IPS-15b (cell line): ENCODE results near the gene HEATR9.

Experiments used
- H3K27me3 ChIP-seq: one replicate; pipeline ENCODE4 v1.6.1; 2013; ENCODE audit warnings: low read length; ENCODE audit not compliant: control insufficient read depth, insufficient read depth
- H3K36me3 ChIP-seq: one replicate; pipeline ENCODE4 v1.6.1; 2013; ENCODE audit warnings: low read length; ENCODE audit not compliant: control insufficient read depth, insufficient read depth
- H3K4me1 ChIP-seq: one replicate; pipeline ENCODE4 v1.6.1; 2013; ENCODE audit warnings: mild to moderate bottlenecking, low read length; ENCODE audit not compliant: control insufficient read depth, insufficient read depth
- H3K4me3 ChIP-seq: one replicate; pipeline ENCODE4 v1.5.1; 2013; ENCODE audit warnings: low read depth, low read length
- H3K9ac ChIP-seq: one replicate; pipeline ENCODE4 v1.6.1; 2013; ENCODE audit warnings: low read depth, mild to moderate bottlenecking, low read length
- H3K9me3 ChIP-seq: one replicate; pipeline ENCODE4 v1.6.1; 2013; ENCODE audit warnings: mild to moderate bottlenecking, low read length; ENCODE audit not compliant: control insufficient read depth, insufficient read depth

Gene HEATR9

DNA sequence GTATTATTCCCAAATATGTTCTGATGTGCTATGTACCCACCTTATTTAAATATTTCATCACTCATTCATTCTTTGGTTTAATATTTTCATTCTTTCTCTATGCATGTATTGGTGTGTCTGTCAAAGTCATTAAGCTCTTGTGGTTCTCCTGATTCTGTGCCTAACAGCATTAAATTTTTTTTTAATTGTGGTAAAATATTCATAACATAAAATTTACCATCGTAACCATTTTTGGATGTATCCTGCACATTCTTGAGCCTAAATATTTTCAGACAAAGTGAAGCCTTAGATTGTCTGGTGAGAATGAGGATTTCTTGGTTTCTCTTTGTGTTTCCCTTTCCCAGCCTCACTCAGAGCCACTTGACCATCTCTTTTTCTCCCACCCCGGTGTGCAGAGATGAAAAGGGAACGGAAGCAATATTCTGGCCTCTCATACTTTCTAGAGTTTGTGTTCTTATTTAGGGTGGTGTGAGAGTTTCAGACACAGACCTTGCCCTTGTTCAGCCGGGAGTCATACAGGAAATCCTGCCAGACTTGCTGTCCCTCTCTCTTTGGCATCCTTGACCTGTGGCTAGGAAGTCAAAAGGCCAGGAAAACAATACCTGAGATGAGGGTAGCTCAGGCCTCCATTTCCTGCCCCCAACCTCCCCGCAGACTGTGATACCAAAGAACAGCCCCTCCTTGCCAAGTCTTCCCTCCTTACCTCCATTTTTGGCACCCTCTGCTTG is 6.5 kb upstream of the HEATR9 start:
- Histone ChIP-seq H3K4me3 (no peak overlapping the region), H3K4me1 (no peaks in the 10 kb centered on the region)

DNA sequence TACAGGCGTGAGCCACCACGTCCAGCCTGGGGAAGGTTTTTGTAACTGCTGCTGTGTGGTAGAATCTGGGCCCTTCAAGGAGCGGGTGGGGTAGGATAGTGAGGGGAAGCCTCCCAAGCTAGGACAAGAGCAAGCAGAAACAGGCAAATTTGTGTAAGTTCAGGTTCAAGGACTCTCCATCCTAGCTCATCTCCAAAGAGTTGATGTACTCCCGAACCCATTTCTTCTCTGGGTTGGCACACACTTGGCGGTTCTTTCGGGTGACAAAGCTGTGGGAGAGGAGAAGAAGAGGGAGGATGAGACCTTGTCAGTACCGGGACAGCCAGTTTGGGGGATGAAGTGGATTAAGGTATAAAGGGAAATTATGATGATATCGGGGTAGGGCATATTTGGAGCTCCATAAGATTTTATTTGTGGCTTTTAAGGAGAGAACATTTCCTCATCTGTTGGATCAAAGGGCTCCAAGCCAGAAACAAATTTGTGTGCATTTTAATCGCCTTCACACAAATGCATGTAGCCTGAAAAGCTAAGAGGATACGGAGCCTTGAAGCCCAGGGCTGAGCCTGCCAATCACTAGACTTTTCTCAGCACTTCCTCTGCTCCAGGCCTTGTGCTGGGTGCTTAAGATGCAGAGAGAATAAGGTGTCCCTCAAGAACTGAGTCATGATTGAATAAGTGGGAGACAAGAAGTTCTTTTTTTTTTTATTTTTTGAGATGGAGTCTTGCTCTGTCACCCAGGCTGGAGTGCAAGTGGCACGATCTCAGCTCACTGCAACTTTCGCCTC is 3.7 kb upstream of the HEATR9 start:
- H3K9ac ChIP-seq = no peak overlapping the region
- no peaks in the 10 kb centered on the region for H3K27me3 ChIP-seq
- H3K4me1 ChIP-seq = no peaks in the 10 kb centered on the region
- no peaks in the 10 kb centered on the region for H3K9me3 ChIP-seq
- H3K36me3 ChIP-seq = no peaks in the 10 kb centered on the region
- H3K4me3 ChIP-seq = no peak overlapping the region

More for the DNA sequence above, 6.5 kb upstream of the HEATR9 start:
- Histone ChIP-seq H3K27me3 (no peaks in the 10 kb centered on the region), H3K9ac (no peak overlapping the region), H3K9me3 (no peaks in the 10 kb centered on the region), H3K36me3 (no peaks in the 10 kb centered on the region)

- H3K9ac ChIP-seq = no peak overlapping the region
- H3K4me3 ChIP-seq = no peak overlapping the region
- no peaks in the 10 kb centered on the region for H3K36me3 ChIP-seq
- no peaks in the 10 kb centered on the region for H3K4me1 ChIP-seq
- H3K9me3 ChIP-seq = no peaks in the 10 kb centered on the region
- H3K27me3 ChIP-seq = no peaks in the 10 kb centered on the region
Measured at GRCh38 chr17:35870906-35871819, 2.5 kb upstream of the HEATR9 start.

DNA sequence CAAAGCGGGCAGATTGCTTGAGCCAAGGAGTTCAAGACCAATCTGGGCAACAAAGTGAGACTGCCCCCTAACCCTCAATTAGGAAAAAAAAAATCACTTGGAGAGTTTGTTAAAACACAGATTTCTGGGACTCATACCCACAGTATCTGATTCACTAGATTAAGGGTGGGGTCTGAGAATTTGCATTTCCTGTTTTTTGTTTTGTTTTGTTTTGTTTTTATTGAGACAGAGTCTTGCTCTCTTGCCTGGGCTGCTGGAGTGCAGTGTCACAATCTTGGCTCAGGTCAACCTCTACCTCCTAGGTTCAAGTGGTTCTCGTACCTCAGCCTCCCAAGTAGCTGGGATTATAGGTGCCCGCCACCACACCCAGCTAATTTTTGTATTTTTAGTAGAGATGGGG is 1.1 kb downstream of the HEATR9 start:
- H3K9me3 ChIP-seq = no peaks in the 10 kb centered on the region
- no peak overlapping the region for H3K9ac ChIP-seq
- H3K36me3 ChIP-seq = no peaks in the 10 kb centered on the region
- H3K4me1 ChIP-seq = no peaks in the 10 kb centered on the region
- no peak overlapping the region for H3K4me3 ChIP-seq
- H3K27me3 ChIP-seq = no peaks in the 10 kb centered on the region

- Histone ChIP-seq H3K4me1 (no peaks in the 10 kb centered on the region), H3K36me3 (no peaks in the 10 kb centered on the region), H3K9me3 (no peaks in the 10 kb centered on the region), H3K9ac (no peak overlapping the region), H3K4me3 (no peak overlapping the region), H3K27me3 (no peaks in the 10 kb centered on the region)
Measured at GRCh38 chr17:35866341-35866950, 2.2 kb downstream of the HEATR9 start.

GRCh38 chr17:35865412-35866340 is 3.0 kb downstream of the HEATR9 start:
- Histone ChIP-seq H3K9me3 (no peaks in the 10 kb centered on the region), H3K9ac (no peak overlapping the region), H3K27me3 (no peaks in the 10 kb centered on the region), H3K4me3 (no peak overlapping the region), H3K36me3 (no peaks in the 10 kb centered on the region), H3K4me1 (no peaks in the 10 kb centered on the region)

GRCh38 chr17:35864853-35865252 is 3.8 kb downstream of the HEATR9 start:
- no peaks in the 10 kb centered on the region for H3K4me1 ChIP-seq
- H3K9ac ChIP-seq = no peak overlapping the region

DNA sequence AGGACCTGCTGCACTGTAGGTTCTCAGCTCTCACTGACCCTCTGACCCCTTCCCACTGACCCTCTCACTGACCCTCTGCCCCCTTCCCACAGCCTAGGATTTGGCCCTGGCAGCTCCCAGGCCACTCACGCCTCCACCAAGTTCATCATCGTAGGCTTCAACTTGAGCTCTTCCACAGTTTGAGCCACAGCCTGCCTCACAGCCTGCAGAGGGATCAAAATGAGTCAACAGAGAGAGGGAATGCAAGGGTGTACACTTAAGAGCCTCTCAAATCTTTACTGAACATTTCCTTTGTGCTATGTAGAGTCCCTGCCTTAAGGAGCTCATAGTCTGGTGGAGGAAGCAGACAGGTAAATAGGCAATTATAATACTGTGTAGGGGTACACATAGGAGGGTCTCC is 12.1 kb downstream of the HEATR9 start:
- Histone ChIP-seq H3K36me3 (no peaks in the 10 kb centered on the region), H3K27me3 (no peaks in the 10 kb centered on the region), H3K4me3 (no peak overlapping the region), H3K9me3 (no peaks in the 10 kb centered on the region), H3K4me1 (no peaks in the 10 kb centered on the region), H3K9ac (no peak overlapping the region)

More at GRCh38 chr17:35864853-35865252, 3.8 kb downstream of the HEATR9 start:
- no peaks in the 10 kb centered on the region for H3K9me3 ChIP-seq
- H3K36me3 ChIP-seq = no peaks in the 10 kb centered on the region
- no peak overlapping the region for H3K4me3 ChIP-seq
- no peaks in the 10 kb centered on the region for H3K27me3 ChIP-seq

GRCh38 chr17:35855965-35856364 is 12.7 kb downstream of the HEATR9 start:
- Histone ChIP-seq H3K9me3 (no peaks in the 10 kb centered on the region), H3K9ac (no peak overlapping the region), H3K4me3 (no peak overlapping the region), H3K4me1 (no peaks in the 10 kb centered on the region), H3K27me3 (no peaks in the 10 kb centered on the region), H3K36me3 (no peaks in the 10 kb centered on the region)

DNA sequence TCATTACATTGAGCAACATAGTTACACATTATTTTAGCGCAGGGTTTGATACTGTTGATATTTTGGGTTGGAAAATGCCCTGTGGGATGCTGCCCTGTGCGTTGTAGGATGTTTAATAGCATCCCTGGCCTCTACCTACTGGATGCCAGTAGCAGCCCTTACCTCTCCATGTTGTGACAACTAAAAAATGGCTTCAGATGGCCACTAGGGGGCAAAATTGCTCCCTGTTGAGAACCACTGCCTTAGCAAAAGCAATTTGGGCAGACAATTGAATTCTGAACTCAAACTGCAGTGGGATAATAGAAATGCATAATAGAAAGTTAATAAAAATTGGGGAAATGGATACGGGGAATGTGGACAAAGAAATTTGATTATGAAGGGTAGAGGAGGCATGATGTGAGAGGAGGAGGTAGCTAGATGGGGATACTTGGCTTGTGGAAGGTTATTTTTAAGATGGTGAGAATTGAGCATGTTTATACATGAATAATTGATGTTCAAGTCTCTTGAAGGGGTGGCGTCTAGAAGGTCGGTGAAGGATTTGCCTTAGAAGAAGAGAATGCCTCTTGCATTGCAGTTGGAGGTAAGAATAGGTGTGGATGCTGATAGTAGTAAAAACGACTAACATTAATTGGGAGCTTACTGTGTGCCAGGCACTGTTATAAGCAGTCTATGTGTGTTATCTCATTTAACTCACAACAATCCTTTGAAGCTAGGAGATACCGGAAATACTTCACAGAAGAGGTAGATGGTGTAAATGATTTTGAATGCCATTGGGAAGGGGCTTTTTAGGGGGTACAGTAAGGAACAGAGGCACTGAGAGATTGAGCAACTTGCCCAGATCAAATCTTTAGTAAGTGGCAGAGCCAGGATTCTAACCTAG is 19.0 kb downstream of the HEATR9 start:
- H3K36me3 ChIP-seq = peaks cover 2% of the 10 kb centered on the region
- no peaks in the 10 kb centered on the region for H3K27me3 ChIP-seq
- H3K9ac ChIP-seq = no peak overlapping the region
- H3K4me3 ChIP-seq = no peak overlapping the region
- H3K9me3 ChIP-seq = no peaks in the 10 kb centered on the region
- no peaks in the 10 kb centered on the region for H3K4me1 ChIP-seq
